IMR-90 (cell line): Measurements from ENCODE around the gene MVP.

ENCODE experiments used
- BHLHE40 ChIP-seq: fragments of 150-350 bp; IDR thresholded peaks from 2 replicates; pipeline ENCODE4 v1.6.1; 2016; ENCODE audit warnings: mild to moderate bottlenecking, low read depth, low read length
- CTCF ChIP-seq: conservative IDR thresholded peaks from 2 replicates; pipeline ENCODE4 v1.5.1; 2012; ENCODE audit warnings: mild to moderate bottlenecking, low read depth, low read length, improper control_type of control experiment
- MAFK ChIP-seq: IDR thresholded peaks from 2 replicates; pipeline ENCODE4 v1.6.1; 2012; ENCODE audit warnings: low read depth, low read length, improper control_type of control experiment
- NFE2L2 ChIP-seq: fragments of 150-350 bp; IDR thresholded peaks from 2 replicates; pipeline ENCODE4 v1.6.1; 2016; ENCODE audit warnings: low read depth, mild to moderate bottlenecking, low read length
- POLR2A ChIP-seq: IDR thresholded peaks from 2 replicates; pipeline ENCODE4 v1.6.1; 2012; ENCODE audit warnings: mild to moderate bottlenecking, low read depth, low read length
- RAD21 ChIP-seq: IDR thresholded peaks from 2 replicates; pipeline ENCODE4 v1.6.1; 2012; ENCODE audit warnings: low read length, improper control_type of control experiment
- SMC3 ChIP-seq: fragments of 150-350 bp; IDR thresholded peaks from 2 replicates; pipeline ENCODE4 v1.6.1; 2016; ENCODE audit warnings: low read depth, mild to moderate bottlenecking, antibody characterized with exemption, low read length, moderate library complexity
- TF ChIP-seq, protein P1 (sequence below): fragments of 150-350 bp; IDR thresholded peaks from 2 replicates; pipeline ENCODE4 v1.6.1; 2017; ENCODE audit warnings: mild to moderate bottlenecking, antibody characterized with exemption, low read length, low read depth

DNA sequence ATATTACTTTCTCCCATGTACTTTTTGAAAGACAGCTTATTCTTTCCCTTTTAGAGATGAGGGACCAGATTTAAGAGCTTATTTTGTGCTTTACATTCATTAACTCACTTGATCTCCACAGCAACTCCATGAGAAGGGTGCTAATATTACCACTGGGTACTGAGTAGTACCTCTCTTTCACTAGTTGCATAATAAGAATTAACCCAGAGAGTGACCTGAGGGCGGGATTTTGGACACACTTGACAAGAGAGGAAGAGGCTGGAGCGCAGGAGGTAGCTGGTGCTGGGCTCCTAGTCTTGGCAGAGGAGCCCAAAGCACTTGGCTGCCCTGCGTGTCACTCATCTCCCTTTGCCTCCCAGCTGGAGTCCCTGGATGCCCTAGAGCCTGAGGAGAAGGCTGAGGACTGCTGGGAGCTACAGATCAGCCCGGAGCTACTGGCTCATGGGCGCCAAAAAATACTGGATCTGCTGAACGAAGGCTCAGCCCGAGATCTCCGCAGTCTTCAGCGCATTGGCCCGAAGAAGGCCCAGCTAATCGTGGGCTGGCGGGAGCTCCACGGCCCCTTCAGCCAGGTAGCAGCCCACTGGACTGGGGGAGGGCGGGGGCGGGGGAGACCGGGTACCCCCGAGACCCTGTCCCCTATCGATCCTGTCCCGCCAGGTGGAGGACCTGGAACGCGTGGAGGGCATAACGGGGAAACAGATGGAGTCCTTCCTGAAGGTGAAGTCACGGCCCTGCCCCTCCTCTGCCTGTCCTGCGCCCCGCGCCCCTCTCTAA, 15.6 kb upstream of the MVP start:
- TF ChIP-seq NFE2L2, result no peak
- no peak for TF ChIP-seq CTCF
- TF ChIP-seq, protein P1, sequence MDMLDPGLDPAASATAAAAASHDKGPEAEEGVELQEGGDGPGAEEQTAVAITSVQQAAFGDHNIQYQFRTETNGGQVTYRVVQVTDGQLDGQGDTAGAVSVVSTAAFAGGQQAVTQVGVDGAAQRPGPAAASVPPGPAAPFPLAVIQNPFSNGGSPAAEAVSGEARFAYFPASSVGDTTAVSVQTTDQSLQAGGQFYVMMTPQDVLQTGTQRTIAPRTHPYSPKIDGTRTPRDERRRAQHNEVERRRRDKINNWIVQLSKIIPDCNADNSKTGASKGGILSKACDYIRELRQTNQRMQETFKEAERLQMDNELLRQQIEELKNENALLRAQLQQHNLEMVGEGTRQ, result no peak
- TF ChIP-seq BHLHE40, result no peak
- TF ChIP-seq SMC3, result no peak
- no peak for TF ChIP-seq POLR2A
- no peak for TF ChIP-seq MAFK
- TF ChIP-seq RAD21, result no peak
